ENCODE data around the gene SPON1.

- TF ChIP-seq EZH2 (IDR thresholded peaks at IDR 0.05; ENCODE audit: insufficient read depth, poor library complexity, severe bottlenecking) (no peak), EZH2phosphoT487 (IDR thresholded peaks at IDR 0.05; ENCODE audit: insufficient read depth, low read depth) (no peak)
Measured at GRCh38 chr11:14237444-14237961, 275.0 kb downstream of the SPON1 start.

Data from GM23248 (cell line).